Stimulated activated CD4-positive, alpha-beta T cell treated with anti-CD3 and anti-CD28 coated beads, Interleukin-1b, Interleukin-23, amount 100 ng/mL, for 4 hours (primary cell): ENCODE measurements around the gene EXOC4.
"Not testable (repeated sequence)": the region's sequence is repeated elsewhere in the genome, so short reads cannot be mapped to it uniquely, and the experiment has no call there.

Experiments
- DNase-seq, 2 donors: peaks; one replicate each; pipeline ENCODE4 v3.0.0-alpha.2; 2020; ENCODE audit warnings: low read depth in 2 of 2

Gene EXOC4

DNA sequence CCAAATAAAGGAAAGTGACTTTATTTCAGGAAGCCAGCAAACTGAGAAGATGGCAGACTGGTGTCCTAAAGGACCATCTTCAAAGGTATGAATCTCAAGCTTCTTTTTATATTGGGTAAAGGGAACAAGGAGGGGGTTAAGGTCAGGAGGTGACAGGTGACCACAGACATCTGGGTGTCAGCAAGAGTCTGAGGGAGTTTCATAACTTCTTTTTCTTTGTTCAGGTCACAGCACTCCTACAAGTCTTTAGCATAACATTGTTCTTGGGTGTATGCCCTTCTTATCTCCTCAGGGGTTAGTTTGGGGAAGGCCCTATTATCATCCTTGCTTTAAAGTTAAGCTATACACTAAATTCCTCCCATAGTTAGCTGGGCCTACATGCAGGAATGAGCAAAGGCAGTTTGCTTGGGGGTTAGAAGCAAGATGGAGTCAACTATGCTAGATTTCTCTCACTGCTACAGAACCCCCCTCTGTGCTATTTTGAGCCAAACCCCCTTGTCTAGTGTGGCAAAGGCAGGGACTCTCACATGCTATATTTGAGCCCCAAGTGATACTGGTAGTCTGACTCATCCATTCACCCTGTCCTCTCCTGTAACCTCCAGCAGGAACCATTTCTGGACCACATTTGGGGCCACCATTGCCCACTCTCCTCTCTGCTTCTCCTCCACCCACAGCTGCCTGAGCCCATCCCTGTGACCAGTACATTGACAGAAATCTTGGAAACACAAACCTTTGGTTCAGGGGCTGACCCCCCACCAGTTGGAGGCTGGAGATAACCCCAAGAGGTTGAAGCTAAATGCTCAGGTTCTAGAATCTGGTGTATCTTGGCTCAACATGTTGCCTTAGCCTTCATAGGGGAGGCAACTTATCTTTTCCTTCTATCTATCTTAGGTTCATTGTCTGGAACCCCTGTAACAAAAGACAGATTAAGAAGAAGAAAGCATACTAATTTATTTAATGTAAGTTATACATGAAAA, 818.8 kb downstream of the EXOC4 start:
- DNase-seq, result no peak

GRCh38 chr7:134073276-134073675, 820.4 kb downstream of the EXOC4 start:
- no peak for DNase-seq

DNA sequence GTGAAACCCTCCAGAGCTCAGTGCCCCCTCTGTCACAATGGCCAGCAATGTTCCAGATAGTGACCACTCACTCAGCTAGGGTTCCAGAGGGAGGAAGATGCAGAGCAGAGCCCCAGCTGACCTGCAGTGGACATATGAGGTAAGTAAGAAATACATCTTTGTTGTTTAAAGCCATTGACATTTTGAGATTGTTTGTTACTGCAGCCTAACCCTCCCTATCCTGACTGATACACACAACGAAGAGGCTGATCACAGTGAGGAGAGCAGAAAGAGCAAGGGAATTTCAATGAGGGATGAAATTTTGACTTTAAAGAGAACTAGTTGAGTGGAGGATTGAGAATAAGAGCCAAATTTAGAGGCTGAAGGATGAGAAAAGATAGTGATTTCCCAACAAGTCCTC, 822.9 kb downstream of the EXOC4 start:
- no peak for DNase-seq

DNA sequence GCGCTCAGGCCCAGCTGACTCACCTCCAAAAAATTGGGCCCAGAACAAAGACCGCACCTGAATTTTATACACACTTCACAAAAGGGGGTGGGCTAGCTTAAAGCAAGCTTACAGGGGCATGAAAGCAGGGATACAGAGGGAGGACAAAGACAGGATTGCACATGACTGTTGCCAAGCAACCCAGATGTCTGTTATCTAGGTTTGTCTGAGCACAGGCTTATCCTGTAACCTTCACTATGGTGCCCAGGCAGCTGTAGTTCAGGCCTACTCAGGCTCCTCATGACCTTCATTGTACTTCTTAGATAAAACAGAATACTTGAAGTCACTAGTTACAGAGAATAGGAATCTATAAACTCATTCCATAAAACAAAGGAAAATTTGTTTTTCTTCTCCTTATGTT, 824.7 kb downstream of the EXOC4 start:
- not testable (repeated sequence) for DNase-seq

- DNase-seq, result no peak
Measured at GRCh38 chr7:134078991-134079390, 826.1 kb downstream of the EXOC4 start.

GRCh38 chr7:134081695-134082094, 828.8 kb downstream of the EXOC4 start:
- no peak for DNase-seq

- DNase-seq, result no peak
Measured at GRCh38 chr7:134083766-134084487, 831.0 kb downstream of the EXOC4 start.

- no peak for DNase-seq
Measured at GRCh38 chr7:134084488-134085144, 831.7 kb downstream of the EXOC4 start.

- DNase-seq, result no peak
Measured at GRCh38 chr7:134085311-134085710, 832.4 kb downstream of the EXOC4 start.

- DNase-seq, result no peak
Measured at GRCh38 chr7:134086998-134087735, 834.3 kb downstream of the EXOC4 start.

- no peak for DNase-seq
Measured at GRCh38 chr7:134088199-134088598, 835.3 kb downstream of the EXOC4 start.

GRCh38 chr7:134089446-134089845, 836.6 kb downstream of the EXOC4 start:
- no peak for DNase-seq

- DNase-seq, result no peak
Measured at GRCh38 chr7:134098072-134098471, 845.2 kb downstream of the EXOC4 start.

DNA sequence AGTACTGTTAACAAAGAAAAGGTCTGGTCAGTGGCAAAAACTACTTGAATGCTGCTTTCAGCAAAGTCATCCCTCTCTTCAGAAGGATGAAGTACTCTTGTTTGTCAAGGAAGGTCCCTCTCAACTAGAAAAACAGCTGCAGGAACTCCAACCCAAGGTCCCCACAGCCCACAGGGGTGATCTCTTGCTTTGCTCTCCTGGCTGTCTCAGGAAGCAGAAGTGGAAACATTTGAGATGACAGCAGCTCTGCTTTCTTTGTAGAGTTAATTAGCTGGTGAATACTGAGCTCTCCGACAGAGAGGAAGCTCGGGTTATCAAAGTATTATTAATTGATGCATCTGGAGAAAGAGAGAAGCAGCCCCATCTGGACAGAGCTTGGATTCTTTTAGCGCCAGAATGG, 848.8 kb downstream of the EXOC4 start:
- DNase-seq, result no peak

- DNase-seq, result no peak
Measured at GRCh38 chr7:134104166-134104565, 851.3 kb downstream of the EXOC4 start.

DNA sequence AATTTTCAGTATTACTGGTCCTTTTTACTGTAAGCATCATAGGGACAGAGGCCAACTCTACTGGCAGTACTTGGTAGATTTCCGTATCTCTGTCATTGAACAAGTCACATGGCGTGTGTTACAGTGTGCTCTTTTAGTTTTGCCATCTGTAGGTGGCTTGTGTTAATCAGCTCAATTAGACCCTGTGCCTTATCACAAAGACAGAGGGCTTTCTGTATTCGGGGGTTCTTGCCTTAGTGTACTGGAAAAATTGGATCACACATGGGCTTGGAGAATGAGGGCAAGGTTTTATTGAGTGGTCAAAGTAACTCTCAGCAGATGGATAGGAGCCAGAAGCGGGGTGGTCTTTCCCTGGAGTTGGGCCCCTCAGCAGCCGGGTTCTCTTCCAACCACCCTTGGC, 853.0 kb downstream of the EXOC4 start:
- no peak for DNase-seq

- no peak for DNase-seq
Measured at GRCh38 chr7:134108802-134109201, 855.9 kb downstream of the EXOC4 start.

DNA sequence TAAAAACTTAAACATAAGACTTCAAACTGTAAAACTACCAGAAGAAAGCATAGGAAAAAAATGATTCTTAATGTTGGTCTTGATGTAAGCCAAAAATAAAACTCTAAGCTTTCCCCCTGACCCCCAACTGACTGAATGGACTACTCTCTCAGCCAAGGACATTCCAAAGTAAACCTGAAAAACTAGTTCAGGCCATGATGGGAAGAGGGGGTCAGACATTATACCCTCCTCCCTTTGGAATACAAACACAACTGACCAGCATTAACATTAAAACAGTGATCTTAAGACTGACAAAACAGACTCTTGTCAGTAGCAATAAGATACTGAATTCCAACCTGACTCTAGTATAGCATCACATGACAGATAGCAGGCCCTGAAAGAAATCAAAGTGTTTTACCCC, 860.8 kb downstream of the EXOC4 start:
- no peak for DNase-seq

DNA sequence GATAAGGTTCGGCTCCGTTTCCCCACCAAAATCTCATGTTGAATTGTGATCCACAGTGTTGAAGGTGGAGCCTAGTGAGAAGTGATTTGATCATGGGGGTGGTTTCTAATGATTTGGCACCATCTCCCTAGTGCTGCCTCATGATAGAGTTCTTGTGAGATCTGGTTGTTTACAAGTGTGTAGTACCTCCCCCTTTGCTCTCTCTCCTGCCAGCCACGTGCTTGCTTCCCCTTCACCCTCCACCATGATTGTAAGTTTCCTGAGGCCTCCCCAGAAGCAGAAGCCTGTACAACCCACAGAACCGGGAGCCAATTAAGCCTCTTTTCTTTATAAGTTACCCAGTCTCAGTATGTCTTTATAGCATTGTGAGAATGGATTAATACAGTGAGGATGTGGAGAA, 862.1 kb downstream of the EXOC4 start:
- no peak for DNase-seq
